ENCODE measurements around the gene FOXI2. TPM values are rescaled to one million over a fixed set of nuclear protein-coding genes. Genes with fewer than 3 reads are reported as not detected.

The FOXI2 gene
- total RNA-seq, 1 experiment from 2014 or later: not detected

- TF ChIP-seq CTCF (conservative IDR thresholded peaks at IDR 0.05; ENCODE audit: low read depth, low read length) (no peak), EZH2 (IDR thresholded peaks at IDR 0.05; ENCODE audit: borderline replicate concordance, low read depth, low read length, poor library complexity, severe bottlenecking) (no peak)
- POLR2A ChIA-PET (ENCODE audit: low non-redundant PET): no interaction called here
- no TSS peak for BruUV-seq (replicated peaks)
These were observed 37.7 kb upstream of the FOXI2 start for GRCh38 chr10:127699311-127699710.

GRCh38 chr10:127702271-127702670 is 34.7 kb upstream of the FOXI2 start:
- H3K4me1 ChIP-seq (ENCODE audit: insufficient read depth, low read length, poor library complexity, severe bottlenecking): no peaks in the 10 kb centered on the region
- peaks cover 52% of the 10 kb centered on the region for H3K27me3 ChIP-seq (replicated peaks; ENCODE audit: insufficient read depth, low read depth, low read length, poor library complexity)
- H3K4me3 ChIP-seq (ENCODE audit: low read depth, low read length, poor library complexity, severe bottlenecking): no peak overlapping the region
- H3K36me3 ChIP-seq (ENCODE audit: insufficient read depth, low read length, poor library complexity, severe bottlenecking): no peaks in the 10 kb centered on the region
- no peak overlapping the region for H3K27ac ChIP-seq (ENCODE audit: low read depth, low read length, poor library complexity, severe bottlenecking)
- TF ChIP-seq EZH2 (IDR thresholded peaks at IDR 0.05; ENCODE audit: borderline replicate concordance, low read depth, low read length, poor library complexity, severe bottlenecking) (no peak), CTCF (conservative IDR thresholded peaks at IDR 0.05; ENCODE audit: low read depth, low read length) (no peak)
- POLR2A ChIA-PET (ENCODE audit: low non-redundant PET): no interaction called here
- no peaks in the 10 kb centered on the region for H3K9me3 ChIP-seq (ENCODE audit: low read depth, low read length, poor library complexity, severe bottlenecking)
- CTCF ChIA-PET: interaction anchor here (1.1 kb wide), 1 partner anchor 13 kb away, joined by 4 read pairs; no protein-coding TSS in a partner anchor
- intact Hi-C loops (cut with micrococcal nuclease; ENCODE audit: unreplicated experiment): no loop called here
- BruUV-seq (replicated peaks): no TSS peak
- no peak for DNase-seq (ENCODE audit: low spot score)

More at GRCh38 chr10:127699311-127699710, 37.7 kb upstream of the FOXI2 start:
- Histone ChIP-seq H3K27me3 (replicated peaks; ENCODE audit: insufficient read depth, low read depth, low read length, poor library complexity) (peaks cover 29% of the 10 kb centered on the region), H3K4me1 (ENCODE audit: insufficient read depth, low read length, poor library complexity, severe bottlenecking) (no peaks in the 10 kb centered on the region), H3K9me3 (ENCODE audit: low read depth, low read length, poor library complexity, severe bottlenecking) (no peaks in the 10 kb centered on the region), H3K27ac (ENCODE audit: low read depth, low read length, poor library complexity, severe bottlenecking) (no peak overlapping the region), H3K36me3 (ENCODE audit: insufficient read depth, low read length, poor library complexity, severe bottlenecking) (no peaks in the 10 kb centered on the region), H3K4me3 (ENCODE audit: low read depth, low read length, poor library complexity, severe bottlenecking) (no peak overlapping the region)
- CTCF ChIA-PET: no interaction called here
- intact Hi-C loops (cut with micrococcal nuclease; ENCODE audit: unreplicated experiment): no loop called here
- no peak for DNase-seq (ENCODE audit: low spot score)

GRCh38 chr10:127715249-127715648 is 21.7 kb upstream of the FOXI2 start:
- Histone ChIP-seq H3K4me3 (ENCODE audit: low read depth, low read length, poor library complexity, severe bottlenecking) (no peak overlapping the region), H3K27me3 (replicated peaks; ENCODE audit: insufficient read depth, low read depth, low read length, poor library complexity) (peaks cover 12% of the 10 kb centered on the region), H3K27ac (ENCODE audit: low read depth, low read length, poor library complexity, severe bottlenecking) (no peak overlapping the region), H3K36me3 (ENCODE audit: insufficient read depth, low read length, poor library complexity, severe bottlenecking) (no peaks in the 10 kb centered on the region), H3K9me3 (ENCODE audit: low read depth, low read length, poor library complexity, severe bottlenecking) (no peaks in the 10 kb centered on the region), H3K4me1 (ENCODE audit: insufficient read depth, low read length, poor library complexity, severe bottlenecking) (no peaks in the 10 kb centered on the region)
- CTCF ChIA-PET: interaction anchor here (0.6 to 2.3 kb wide), 8 partner anchors 14 to 421 kb away, joined by 4 to 30 read pairs (median 4); no protein-coding TSS in a partner anchor
- no TSS peak for BruUV-seq (replicated peaks)
- TF ChIP-seq CTCF (conservative IDR thresholded peaks at IDR 0.05; ENCODE audit: low read depth, low read length): no peak
- TF ChIP-seq EZH2 (IDR thresholded peaks at IDR 0.05; ENCODE audit: borderline replicate concordance, low read depth, low read length, poor library complexity, severe bottlenecking): no peak
- intact Hi-C loops (cut with micrococcal nuclease; ENCODE audit: unreplicated experiment): loop anchor here (1.0 kb wide), 1 partner anchor 139 kb away; no protein-coding TSS in a partner anchor
- no peak for DNase-seq (ENCODE audit: low spot score)
- POLR2A ChIA-PET (ENCODE audit: low non-redundant PET): interaction anchor here (0.5 kb wide), 1 partner anchor 435 kb away, joined by 3 read pairs; no protein-coding TSS in a partner anchor
